Mesothelial cell of epicardium (in vitro differentiated cells): ENCODE results near the gene KRTAP5-9. TPM values are rescaled to one million over a fixed set of nuclear protein-coding genes. Genes with fewer than 3 reads are reported as not detected.
A peak's percentile ranks its signal among the peaks of the same experiment; 100 is the strongest.
"Not testable (repeated sequence)": the region's sequence is repeated elsewhere in the genome, so short reads cannot be mapped to it uniquely, and the experiment has no call there.

ENCODE experiments used
- DNase-seq, 2 experiments: peaks; one replicate each; pipeline ENCODE4 v3.0.0; 2021; ENCODE audit warnings: low spot score in 2 of 2; ENCODE audit not compliant: unreplicated experiment in 2 of 2
- H3K27ac Mint-ChIP-seq: 2 replicates; pipeline ENCODE4 v1.8.0; 2021; ENCODE audit warnings: mixed read lengths
- H3K27me3 Mint-ChIP-seq: 2 replicates; pipeline ENCODE4 v1.8.0; 2021; ENCODE audit warnings: low read depth, mixed read lengths
- H3K36me3 Mint-ChIP-seq: 2 replicates; pipeline ENCODE4 v1.8.0; 2021; ENCODE audit warnings: mixed read lengths
- H3K4me1 Mint-ChIP-seq: 2 replicates; pipeline ENCODE4 v1.8.0; 2021; ENCODE audit warnings: mixed read lengths
- H3K4me3 Mint-ChIP-seq: 2 replicates; pipeline ENCODE4 v1.8.0; 2021; ENCODE audit warnings: mild to moderate bottlenecking, moderate library complexity, mixed read lengths
- H3K9me3 Mint-ChIP-seq: 2 replicates; pipeline ENCODE4 v1.8.0; 2021; ENCODE audit warnings: mixed read lengths
- total RNA-seq: library from RNA; stranded (reverse); gene quantifications from 3 replicates; pipeline ENCODE4 v1.2.1, GENCODE V29; 2021
- TF ChIP-seq, protein P1 (sequence below): fragments of 200-600 bp; sonication (generic); IDR thresholded peaks from one replicate; pipeline ENCODE4 v1.5.0; 2021; ENCODE audit warnings: antibody characterized with exemption; ENCODE audit not compliant: unreplicated experiment

The KRTAP5-9 gene
- total RNA-seq, 1 donor from 2014 or later: 0.65 TPM

DNA sequence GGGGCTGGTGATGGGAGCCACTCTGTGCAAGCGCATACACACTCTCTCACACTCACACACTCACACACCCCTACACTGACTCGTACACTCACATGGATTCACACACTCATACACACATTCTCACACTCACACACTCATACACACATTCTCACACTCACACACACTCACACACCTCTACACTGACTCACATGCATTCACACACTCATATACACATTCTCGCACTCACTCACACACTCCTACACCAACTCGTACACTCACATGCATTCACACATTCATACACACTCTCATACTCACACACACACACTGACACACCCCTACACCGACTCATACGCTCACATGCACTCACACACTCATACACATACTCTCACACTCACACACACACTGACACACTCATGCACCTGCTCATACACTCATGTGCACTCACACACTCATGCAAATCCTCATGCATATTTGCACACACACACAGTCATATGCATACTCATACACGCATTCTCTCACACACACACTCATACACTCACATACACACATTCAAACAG lies 29.3 kb downstream of the KRTAP5-9 start:
- H3K9me3 Mint-ChIP-seq: no peaks in the 10 kb centered on the region
- no peak for DNase-seq
- H3K36me3 Mint-ChIP-seq: no peaks in the 10 kb centered on the region
- H3K27me3 Mint-ChIP-seq: peaks cover 20% of the 10 kb centered on the region
- no peak overlapping the region for H3K27ac Mint-ChIP-seq
- no peak overlapping the region for H3K4me3 Mint-ChIP-seq
- TF ChIP-seq, protein P1, sequence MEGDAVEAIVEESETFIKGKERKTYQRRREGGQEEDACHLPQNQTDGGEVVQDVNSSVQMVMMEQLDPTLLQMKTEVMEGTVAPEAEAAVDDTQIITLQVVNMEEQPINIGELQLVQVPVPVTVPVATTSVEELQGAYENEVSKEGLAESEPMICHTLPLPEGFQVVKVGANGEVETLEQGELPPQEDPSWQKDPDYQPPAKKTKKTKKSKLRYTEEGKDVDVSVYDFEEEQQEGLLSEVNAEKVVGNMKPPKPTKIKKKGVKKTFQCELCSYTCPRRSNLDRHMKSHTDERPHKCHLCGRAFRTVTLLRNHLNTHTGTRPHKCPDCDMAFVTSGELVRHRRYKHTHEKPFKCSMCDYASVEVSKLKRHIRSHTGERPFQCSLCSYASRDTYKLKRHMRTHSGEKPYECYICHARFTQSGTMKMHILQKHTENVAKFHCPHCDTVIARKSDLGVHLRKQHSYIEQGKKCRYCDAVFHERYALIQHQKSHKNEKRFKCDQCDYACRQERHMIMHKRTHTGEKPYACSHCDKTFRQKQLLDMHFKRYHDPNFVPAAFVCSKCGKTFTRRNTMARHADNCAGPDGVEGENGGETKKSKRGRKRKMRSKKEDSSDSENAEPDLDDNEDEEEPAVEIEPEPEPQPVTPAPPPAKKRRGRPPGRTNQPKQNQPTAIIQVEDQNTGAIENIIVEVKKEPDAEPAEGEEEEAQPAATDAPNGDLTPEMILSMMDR: no peak
- H3K4me1 Mint-ChIP-seq: peaks cover 11% of the 10 kb centered on the region

DNA sequence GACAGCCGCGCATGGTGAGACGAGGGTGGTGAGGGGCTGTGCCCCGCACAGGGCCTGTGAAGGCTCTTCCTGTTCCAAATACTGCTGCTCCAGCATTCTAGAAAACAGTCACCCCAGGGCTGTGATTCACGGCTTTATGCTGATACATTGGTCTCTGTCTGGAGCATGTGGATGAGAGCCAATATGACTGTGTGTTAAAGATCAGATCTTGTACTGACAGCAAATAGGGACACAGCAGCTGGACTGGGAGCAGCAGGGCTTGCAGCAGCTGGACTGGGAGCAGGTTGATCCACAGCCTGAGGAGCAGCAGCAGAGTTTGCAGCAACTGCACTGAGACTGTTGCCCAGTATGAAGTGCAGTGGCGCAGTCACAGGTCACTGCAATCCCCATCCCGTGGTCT lies 31.3 kb downstream of the KRTAP5-9 start:
- H3K27ac Mint-ChIP-seq, H3K36me3 Mint-ChIP-seq, H3K9me3 Mint-ChIP-seq, DNase-seq, H3K4me3 Mint-ChIP-seq: not testable (repeated sequence)
- H3K27me3 Mint-ChIP-seq: peaks cover 32% of the 10 kb centered on the region
- H3K4me1 Mint-ChIP-seq: peaks cover 11% of the 10 kb centered on the region

DNA sequence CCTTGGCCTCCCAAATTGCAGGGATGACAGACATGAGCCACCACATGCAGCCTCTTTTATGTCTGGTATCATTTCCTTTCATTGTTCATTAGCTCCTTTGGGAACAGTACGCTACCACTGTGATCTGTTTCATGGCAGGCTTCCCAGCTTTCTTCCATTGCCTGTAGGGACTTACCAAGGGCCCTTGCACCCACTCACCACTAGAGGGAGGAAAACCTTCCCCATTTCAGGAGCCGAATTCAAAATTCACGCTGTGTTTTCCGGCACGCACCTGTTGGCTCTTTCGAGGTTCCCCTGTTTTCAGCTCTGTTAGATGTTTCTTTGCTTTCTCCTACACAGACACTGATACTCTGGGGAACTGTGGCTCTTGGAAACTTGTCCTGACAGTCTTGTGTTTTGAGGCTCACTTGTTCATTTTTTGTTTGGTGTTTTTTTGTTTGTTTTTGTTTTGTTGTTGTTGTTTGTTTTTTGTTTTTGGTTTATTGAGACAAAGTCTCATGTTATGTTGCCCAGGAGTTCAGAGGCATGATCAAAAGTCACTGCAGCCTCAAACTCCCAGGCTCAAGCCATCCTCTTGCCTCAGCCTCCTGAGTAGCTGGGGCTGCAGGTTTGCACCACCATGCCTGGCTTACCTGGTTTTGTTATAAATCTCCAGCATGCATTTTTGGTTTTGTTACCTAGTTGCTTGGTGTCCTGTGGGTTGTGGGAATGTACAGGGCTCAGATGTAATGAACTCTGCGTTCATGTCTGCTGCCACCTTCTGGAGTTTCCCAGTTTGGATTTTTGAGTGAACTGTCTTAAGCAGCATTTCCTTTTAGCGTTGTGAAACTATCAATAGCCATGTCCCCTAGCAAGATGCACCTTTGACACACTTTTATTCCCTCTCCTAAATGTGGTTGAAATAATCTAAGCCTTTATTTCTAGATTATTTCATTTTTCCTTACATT lies 32.1 kb downstream of the KRTAP5-9 start:
- no peaks in the 10 kb centered on the region for H3K9me3 Mint-ChIP-seq
- H3K4me3 Mint-ChIP-seq: no peak overlapping the region
- peak in 1 of 2 experiments; percentile 51 for DNase-seq
- TF ChIP-seq, protein P1: peak; percentile 81
- H3K36me3 Mint-ChIP-seq: no peaks in the 10 kb centered on the region
- H3K4me1 Mint-ChIP-seq: peaks cover 11% of the 10 kb centered on the region
- peaks cover 35% of the 10 kb centered on the region for H3K27me3 Mint-ChIP-seq
- no peak overlapping the region for H3K27ac Mint-ChIP-seq

DNA sequence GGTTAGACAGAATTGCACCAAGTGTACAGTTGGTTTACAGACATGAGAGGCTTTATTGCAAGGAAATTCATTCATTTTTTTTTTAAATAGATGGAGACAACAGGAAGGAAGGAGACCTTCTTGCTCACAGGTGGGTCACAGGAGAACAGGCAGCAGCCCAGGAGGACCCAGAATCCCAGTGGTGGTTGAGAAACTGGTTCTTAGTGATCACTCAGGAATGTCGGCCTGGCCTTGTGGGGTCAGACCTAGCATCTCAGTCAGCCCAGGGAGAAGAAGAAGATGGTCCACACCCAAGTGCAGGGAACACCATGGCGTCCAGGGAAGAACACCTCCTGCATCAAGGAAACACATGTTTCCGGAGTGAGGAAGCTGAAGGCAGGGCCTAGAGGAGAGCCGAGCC lies 33.6 kb downstream of the KRTAP5-9 start:
- Mint-ChIP-seq H3K36me3 (no peaks in the 10 kb centered on the region), H3K27ac (no peak overlapping the region), H3K4me1 (peaks cover 19% of the 10 kb centered on the region), H3K9me3 (no peaks in the 10 kb centered on the region), H3K4me3 (no peak overlapping the region), H3K27me3 (peaks cover 29% of the 10 kb centered on the region)
- TF ChIP-seq, protein P1: no peak
- no peak for DNase-seq

DNA sequence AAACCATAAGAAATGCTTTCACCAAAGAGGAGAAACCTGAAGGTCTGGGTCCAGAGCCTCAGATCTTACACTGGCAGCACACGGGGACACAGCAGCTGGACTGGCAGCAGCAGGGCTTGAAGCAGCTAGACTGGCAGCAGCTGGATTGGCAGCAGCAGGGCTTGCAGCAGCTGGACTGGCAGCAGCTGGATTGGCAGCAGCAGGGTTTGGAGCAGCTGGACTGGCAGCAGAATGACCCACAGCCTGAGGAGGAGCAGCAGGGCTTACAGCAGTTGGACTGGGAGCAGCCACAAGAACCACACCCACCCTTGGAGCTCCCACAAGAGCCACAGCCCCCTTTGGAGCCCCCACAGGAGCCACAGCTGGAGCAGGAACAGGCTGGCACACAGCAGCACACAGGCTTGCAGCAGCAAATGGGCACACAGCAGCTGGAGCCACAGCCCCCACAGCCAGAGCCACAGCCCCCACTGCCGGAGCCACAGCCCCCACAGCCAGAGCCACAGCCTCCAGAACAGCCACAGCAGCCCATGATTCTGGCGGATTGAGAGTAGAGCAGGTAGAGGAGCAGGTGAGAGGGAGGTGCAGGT lies 34.2 kb downstream of the KRTAP5-9 start, which contains the start of gene KRTAP5-11:
Gene KRTAP5-11, minus strand, starts transcription at position 567 of the 587 bp plus-strand sequence. Its CDS starts 38 bp downstream, at position 529.
- Mint-ChIP-seq H3K4me1 (peaks cover 21% of the 10 kb centered on the region), H3K36me3 (no peaks in the 10 kb centered on the region), H3K4me3 (no peak within 1 kb of the TSS), H3K27ac (no peak within 1 kb of the TSS), H3K27me3 (peaks cover 29% of the 10 kb centered on the region), H3K9me3 (no peaks in the 10 kb centered on the region)
- TF ChIP-seq, protein P1: no peak
- DNase-seq: no peak

DNA sequence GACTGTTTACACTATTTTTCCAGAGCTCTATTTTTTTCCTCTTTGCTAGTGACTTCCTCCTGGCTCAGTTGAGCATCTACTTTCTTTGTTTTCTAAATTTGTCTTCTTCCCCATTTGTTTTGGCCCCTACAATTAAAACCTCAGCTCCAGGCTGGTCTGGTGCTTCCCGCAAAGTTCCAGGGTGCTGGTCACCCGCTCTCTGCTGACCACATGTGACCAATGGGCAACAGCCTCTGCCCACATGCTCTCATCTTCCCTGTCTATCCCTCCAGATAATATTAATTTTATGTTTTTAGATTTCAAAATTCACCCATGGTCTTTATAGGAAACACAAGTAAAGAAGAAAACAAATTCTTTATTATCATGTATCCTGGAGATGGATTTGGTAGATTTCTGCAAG lies 34.7 kb downstream of the KRTAP5-9 start:
- not testable (repeated sequence) for H3K36me3 Mint-ChIP-seq, H3K27ac Mint-ChIP-seq

DNA sequence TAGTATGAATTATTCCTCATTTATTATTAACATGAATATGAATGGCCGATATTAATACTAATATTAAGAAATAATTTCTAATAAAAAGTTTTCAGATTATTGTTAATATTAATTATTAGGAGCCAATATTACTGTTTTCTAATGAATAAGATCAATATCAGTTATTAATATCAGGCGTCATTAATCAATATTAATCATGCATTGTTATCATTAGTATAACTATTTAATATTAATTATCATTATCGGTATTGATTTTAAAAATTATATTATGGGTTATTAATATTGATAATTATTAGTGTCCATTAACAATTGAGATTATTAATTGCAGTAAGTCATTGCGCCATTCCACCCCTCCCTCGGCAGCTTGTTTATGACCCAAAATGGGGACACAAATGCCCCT lies 37.5 kb downstream of the KRTAP5-9 start:
- H3K9me3 Mint-ChIP-seq, H3K4me3 Mint-ChIP-seq, H3K27ac Mint-ChIP-seq, H3K36me3 Mint-ChIP-seq, DNase-seq: not testable (repeated sequence)
- H3K4me1 Mint-ChIP-seq: peaks cover 18% of the 10 kb centered on the region
- peaks cover 26% of the 10 kb centered on the region for H3K27me3 Mint-ChIP-seq

More for the DNA sequence above, 34.7 kb downstream of the KRTAP5-9 start:
- peaks cover 29% of the 10 kb centered on the region for H3K27me3 Mint-ChIP-seq
- not testable (repeated sequence) for H3K4me3 Mint-ChIP-seq, H3K9me3 Mint-ChIP-seq, DNase-seq
- peaks cover 21% of the 10 kb centered on the region for H3K4me1 Mint-ChIP-seq

DNA sequence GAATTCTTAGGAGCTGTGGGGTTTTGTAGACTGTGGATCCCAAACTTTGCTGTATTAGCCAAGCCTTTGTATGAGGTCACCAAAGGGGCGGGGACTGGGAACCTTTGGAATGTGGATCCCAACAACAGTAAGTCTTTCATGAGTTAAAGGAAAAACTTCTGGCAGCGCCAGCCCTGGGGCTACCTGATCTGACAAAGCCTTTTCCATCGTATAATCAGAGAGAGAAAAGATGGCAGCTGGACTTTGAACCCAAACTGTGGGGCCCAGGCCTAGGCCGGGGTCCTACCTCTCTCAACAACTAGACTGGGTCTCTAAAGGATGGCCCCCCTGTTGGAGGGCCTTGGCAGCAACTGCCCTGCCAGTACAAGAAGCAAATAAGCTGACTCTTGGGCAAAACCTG lies 40.1 kb downstream of the KRTAP5-9 start:
- H3K9me3 Mint-ChIP-seq, H3K36me3 Mint-ChIP-seq, H3K27ac Mint-ChIP-seq, H3K4me3 Mint-ChIP-seq, DNase-seq: not testable (repeated sequence)
- Mint-ChIP-seq H3K4me1 (peaks cover 14% of the 10 kb centered on the region), H3K27me3 (peaks cover 14% of the 10 kb centered on the region)

DNA sequence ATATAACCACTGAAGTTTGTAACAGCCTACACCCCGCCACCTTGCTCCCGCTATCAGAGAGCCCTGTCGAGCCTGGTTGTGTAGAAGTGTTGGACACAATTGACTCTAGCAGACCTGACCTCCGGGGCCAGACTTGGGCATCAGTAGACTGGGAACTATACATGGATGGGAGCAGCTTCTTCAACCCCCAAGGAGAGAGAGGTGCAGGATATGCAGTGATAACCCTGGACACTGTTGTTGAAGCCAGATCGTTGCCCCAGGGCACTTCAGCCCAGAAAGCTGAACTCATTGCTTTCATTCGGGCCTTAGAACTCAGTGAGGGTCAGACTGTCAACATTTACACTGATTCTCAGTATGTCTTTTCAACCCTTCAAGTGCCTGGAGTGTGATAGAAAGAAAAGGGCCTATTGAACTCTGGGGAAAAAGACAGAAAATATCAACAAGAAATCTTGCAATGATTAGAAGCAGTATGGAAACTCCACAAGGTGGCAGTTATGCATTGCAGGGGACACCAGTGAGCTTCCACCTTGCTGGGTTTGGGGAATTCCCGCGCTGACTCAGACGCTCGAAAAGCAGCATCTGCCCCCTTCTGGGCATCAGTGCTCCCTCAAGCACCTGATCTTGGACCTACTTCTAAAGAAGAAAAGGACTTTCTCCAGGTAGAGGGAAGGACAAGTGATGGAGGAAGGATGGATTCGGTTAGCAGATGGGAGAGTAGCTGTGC lies 40.8 kb downstream of the KRTAP5-9 start:
- Mint-ChIP-seq H3K4me1 (peaks cover 14% of the 10 kb centered on the region), H3K27me3 (peaks cover 10% of the 10 kb centered on the region)
- not testable (repeated sequence) for DNase-seq, H3K36me3 Mint-ChIP-seq, H3K4me3 Mint-ChIP-seq, H3K9me3 Mint-ChIP-seq, H3K27ac Mint-ChIP-seq
